ENCODE results near the gene SGPP2.
"Not testable (repeated sequence)": the region's sequence is repeated elsewhere in the genome, so short reads cannot be mapped to it uniquely, and the experiment has no call there.

SGPP2 gene, protein sequence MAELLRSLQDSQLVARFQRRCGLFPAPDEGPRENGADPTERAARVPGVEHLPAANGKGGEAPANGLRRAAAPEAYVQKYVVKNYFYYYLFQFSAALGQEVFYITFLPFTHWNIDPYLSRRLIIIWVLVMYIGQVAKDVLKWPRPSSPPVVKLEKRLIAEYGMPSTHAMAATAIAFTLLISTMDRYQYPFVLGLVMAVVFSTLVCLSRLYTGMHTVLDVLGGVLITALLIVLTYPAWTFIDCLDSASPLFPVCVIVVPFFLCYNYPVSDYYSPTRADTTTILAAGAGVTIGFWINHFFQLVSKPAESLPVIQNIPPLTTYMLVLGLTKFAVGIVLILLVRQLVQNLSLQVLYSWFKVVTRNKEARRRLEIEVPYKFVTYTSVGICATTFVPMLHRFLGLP

DNA sequence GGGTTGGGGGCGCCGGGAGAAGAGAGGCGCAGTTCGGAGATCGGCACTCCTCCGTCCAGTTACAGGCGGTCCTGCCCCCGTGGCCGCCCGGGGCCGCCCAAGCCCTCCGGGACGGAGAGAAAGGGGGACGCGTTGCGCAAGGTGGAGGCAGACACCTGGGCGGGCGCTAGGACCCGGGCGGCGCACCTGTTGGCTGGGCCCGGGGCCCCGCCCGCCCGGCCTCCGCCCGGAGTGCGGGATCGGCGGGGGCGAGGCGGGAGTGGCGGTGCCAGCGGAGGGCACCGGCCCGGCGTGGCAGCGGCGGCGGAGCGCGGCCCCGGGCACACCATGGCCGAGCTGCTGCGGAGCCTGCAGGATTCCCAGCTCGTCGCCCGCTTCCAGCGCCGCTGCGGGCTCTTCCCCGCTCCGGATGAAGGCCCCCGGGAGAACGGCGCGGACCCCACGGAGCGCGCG is at the start of gene SGPP2:
Gene SGPP2, plus strand, starts transcription at position 268 of the 453 bp plus-strand sequence. Its CDS starts 60 bp downstream, at position 328.
- peak within 1 kb of the TSS; percentile 19 for H3K27ac ChIP-seq
- DNase-seq (ENCODE audit: low read depth, low spot score) = no peak

DNA sequence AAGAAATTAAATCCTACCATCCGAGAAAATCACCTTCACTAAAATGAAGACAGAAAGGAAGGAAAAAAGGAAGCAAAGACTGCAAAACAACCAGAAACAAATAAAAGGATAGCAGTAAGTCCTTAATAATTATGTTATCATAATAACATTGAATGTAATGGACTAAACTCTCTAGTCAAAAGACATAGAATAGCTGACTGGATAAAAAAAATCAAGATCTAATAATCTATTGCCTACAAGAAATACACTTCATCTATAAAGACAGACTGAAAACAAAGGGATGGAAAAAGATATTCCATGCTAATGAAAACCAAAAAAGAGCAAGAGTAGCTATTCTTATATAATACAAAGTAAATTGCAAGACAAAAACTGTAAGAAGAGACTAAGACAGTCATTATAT is 48.5 kb upstream of the SGPP2 start:
- DNase-seq (ENCODE audit: low read depth, low spot score) = no peak
- no peak overlapping the region for H3K27ac ChIP-seq

DNA sequence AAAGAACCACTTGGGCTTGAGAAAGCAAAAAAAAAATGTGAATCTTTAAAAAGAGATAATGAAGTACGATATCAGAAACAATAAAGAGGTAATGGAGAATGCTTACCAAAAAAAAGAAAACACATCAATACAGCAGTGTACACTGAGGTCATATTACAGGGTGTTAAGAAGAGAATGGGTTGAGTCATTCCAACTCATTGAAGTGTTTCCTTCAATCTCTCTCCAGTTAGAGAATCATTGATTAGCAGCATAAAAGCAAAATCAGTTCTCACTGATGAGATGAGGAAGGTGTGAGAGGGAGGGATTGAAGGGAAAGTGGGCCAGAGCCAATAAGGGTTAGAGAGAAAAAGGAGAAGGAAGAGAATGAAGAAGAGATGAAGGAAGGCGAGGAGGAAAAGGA is 43.9 kb upstream of the SGPP2 start:
- no peak overlapping the region for H3K27ac ChIP-seq
- DNase-seq (ENCODE audit: low read depth, low spot score) = no peak

DNA sequence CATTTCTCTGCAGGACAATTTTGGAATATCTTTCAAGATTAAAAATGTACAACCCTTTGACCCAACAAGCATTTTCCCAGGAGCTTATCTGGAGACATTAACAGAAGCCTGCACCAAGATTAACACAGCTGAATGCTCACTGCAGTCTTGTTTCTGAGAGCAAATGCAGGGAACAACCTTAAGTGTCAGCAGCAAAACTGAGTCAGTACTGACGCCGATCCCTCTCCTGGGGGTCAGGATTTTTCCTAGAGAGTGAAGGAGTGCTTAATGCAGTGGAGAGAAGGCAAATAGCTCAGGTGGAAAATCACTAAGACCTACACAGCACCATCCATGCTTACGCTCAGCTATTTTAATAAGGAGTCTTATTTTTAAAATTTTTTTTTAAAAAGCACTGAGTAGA is 42.8 kb upstream of the SGPP2 start:
- no peak for DNase-seq (ENCODE audit: low read depth, low spot score)
- H3K27ac ChIP-seq = no peak overlapping the region

DNA sequence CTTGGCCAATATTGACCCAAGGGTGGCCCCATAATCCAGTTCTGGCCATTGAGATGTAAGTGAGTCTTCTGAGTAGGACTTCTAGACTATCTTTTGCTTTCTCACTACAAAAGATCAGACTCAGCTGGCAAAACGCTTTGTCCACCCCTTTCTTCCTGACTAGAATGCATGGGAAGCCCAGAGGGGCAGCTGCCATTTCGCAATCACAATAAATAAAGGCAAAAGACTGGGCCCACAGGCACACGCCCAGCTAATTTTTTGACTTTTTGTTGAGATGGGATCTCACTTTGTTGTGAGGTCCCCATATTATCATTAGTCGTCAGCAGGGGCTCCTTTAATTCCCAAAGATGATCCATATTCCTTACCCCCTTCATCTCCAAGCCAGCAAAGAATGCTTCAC is 41.1 kb upstream of the SGPP2 start:
- DNase-seq (ENCODE audit: low read depth, low spot score) = no peak
- H3K27ac ChIP-seq = no peak overlapping the region

DNA sequence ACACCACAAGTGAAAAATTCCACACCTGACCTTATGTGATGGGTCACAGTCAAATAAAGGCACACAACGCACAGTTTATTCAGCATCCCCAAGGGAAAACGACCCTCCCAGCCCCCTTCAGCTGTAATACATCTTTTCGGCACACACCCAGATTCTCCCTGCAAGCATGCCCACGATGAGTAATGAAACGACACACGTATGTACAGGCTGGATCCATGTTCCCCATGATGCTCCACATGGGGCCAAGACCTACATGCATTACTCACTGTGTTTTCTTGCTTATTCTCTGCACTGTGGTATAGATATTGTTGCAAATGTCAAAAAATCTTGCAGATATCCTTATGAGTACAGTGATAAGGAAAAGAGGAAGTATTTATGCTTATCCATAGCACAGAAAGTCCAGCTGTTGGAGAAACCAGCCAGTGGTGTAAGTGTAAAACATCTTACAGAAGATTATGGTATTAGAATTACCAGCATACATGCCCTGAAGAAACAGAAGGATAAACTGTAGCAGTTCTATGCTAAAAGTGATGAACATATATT is 32.5 kb upstream of the SGPP2 start:
- no peak overlapping the region for H3K27ac ChIP-seq
- no peak for DNase-seq (ENCODE audit: low read depth, low spot score)

DNA sequence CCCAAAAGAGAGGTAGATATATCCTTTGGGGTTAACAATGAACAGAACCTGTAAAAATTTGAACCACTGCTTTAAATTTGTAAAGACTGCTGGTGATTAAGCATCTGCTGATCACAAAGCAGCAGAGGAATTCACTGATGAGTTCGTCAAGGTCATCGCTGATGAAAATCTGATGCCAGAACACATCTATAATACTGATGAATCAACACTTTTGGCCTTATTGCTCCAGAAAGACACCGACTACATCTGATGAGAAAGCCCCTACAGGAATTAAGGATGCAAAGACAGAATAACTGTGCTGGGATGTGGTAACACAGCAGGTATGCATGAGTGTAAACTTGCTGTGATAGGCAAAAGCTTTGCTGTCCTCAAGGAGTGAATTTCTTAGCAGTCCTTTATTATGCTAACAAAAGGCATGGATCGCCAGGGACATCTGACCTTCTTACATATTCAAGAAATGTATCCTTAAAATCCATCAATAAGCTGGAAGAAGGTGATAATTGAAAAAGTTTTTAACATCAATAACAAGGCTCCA is 30.5 kb upstream of the SGPP2 start:
- H3K27ac ChIP-seq = no peak overlapping the region
- DNase-seq (ENCODE audit: low read depth, low spot score) = no peak

DNA sequence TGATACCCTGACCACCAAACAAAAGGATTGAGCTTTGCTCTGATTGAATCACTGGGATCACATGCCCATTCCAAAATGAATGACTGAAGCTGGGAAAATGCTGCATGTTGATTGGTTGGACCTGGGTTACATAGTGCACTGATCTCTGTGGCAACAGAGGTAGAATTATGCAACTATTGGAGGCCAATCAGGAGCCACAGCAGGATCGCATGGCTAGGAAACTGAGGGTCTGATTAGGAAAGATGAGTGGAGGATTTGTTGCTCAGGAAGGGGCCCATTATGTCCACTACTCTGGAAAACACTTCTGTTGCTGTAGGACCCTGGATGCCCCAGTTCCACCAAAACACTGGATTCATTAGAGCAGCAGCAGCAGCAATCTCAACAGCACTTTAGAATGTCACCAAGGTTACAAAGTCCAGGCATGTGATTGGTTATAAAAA is 25.9 kb upstream of the SGPP2 start:
- H3K27ac ChIP-seq = no peak overlapping the region
- DNase-seq (ENCODE audit: low read depth, low spot score) = no peak

DNA sequence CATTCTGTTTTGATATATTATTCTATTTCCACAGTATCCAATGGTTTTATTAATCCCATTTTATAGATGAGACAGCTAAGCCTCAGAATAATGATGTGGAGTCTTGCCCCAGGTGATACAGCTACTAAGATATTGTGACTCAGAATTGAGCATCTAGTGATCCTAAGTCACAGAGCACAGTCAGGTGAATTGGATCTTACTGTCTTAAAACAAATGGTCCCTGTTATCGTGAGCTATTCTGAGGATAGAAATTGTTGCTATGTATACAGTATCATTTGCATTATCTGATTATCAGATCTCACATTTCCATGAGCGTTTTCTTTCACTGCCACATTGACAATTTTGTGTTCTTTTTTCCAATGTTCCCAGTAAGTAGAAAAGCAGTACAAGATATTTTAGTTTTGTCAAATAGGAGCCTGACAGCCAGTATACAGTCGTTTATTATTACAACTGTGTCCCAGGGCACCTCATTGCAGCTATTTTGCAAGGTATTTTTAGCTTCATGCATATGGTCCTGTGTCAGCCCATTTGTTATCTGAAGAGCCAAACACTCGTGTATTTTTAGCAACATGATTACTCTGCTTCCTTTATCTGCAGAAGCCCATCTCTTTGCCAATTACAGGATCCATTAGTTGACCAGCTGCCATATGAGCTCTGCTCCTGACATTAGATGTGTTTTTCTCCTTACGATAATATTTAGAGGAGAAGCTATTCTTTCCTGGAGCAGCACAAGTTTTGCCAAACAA is 25.1 kb upstream of the SGPP2 start:
- DNase-seq (ENCODE audit: low read depth, low spot score) = no peak
- no peak overlapping the region for H3K27ac ChIP-seq

DNA sequence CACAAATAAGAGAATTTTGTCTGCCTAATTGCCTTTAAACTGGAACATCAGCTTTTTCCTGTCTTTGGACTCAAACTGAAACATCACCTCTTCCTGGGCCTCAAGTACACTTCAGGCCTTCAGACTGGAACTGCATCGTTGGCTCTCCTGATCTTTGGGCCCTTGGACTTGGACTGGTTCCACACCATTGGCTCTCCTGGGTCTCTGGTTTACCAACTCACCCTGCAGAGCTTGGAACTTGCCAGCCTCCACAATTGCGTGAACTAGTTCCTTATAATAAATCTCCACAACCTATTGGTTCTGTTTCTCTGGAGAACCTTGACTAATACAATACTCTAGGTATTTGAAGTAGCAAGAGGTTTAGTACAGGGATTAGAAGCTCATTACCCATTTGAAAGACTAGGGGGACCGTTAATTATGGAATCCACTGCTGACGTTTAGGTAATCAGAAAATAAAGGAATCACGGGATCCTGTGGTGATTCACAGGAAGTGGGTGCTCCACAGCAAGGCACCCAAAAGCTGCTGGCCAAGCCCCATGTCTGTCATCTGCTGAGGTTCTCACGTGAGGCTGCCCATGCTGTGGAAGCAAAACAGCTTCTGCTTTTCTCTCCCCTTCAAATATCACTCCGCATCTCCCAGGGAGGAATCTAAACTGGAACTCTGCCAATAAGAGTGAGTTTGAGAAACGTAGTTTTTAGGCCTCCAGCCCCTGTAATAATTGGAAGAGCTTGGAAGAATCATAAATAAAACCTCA is 20.0 kb upstream of the SGPP2 start:
- no peak overlapping the region for H3K27ac ChIP-seq
- no peak for DNase-seq (ENCODE audit: low read depth, low spot score)

DNA sequence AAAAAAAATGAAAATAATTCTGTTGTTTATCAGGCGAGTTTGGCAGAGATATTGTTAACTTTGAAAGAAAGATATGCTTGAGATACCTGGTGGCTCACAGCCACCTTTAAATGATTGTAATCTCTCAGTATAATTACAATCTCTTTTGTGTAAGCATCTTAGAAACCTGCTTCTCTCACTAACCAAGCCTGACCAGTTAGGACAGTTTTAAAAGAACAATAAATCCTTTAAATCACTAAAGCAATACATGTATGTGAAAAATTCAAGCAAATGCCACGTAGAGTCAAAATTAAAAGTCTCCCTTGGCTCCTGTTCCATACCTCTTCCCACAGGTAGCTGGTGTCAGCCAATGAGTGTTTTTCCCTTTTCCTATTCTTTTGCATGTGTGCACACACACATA is 15.7 kb upstream of the SGPP2 start:
- DNase-seq (ENCODE audit: low read depth, low spot score) = no peak

DNA sequence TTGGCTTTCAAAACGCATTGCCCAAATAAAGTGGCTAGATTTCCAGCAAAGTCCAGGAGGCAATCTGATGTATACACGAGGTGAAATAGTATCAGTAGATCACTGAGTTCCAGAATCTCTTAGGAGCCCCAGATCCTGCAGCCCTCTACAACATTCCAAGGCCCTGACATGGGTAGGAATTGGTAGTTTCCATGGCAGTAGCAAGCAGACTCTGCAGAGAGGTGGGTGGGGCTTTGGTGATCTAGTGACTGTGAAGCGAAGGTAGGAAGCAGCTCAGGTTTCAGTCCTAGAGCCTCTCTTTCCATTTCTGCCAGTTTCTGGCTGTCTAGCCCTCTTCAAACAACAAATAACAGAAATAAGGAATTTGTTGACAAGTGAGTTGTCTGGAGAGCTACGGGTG is 13.8 kb upstream of the SGPP2 start:
- H3K27ac ChIP-seq = no peak overlapping the region
- no peak for DNase-seq (ENCODE audit: low read depth, low spot score)

More for the DNA sequence above, 15.7 kb upstream of the SGPP2 start:
- no peak overlapping the region for H3K27ac ChIP-seq

DNA sequence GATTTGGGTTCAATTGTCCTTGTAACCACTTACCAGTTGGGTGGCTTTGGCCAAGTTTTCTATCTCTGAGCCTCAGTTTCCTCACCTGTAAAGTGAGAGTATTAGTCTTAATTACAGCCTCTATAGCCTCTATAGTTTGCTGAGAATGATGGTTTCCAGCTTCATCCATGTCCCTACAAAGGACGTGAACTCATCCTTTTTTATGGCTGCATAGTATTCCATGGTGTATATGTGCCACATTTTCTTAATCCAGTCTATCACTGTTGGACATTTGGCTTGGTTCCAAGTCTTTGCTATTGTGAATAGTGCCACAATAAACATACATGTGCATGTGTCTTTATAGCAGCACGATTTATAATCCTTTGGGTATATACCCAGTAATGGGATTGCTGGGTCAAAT is 12.0 kb upstream of the SGPP2 start:
- DNase-seq (ENCODE audit: low read depth, low spot score); H3K27ac ChIP-seq: not testable (repeated sequence)

DNA sequence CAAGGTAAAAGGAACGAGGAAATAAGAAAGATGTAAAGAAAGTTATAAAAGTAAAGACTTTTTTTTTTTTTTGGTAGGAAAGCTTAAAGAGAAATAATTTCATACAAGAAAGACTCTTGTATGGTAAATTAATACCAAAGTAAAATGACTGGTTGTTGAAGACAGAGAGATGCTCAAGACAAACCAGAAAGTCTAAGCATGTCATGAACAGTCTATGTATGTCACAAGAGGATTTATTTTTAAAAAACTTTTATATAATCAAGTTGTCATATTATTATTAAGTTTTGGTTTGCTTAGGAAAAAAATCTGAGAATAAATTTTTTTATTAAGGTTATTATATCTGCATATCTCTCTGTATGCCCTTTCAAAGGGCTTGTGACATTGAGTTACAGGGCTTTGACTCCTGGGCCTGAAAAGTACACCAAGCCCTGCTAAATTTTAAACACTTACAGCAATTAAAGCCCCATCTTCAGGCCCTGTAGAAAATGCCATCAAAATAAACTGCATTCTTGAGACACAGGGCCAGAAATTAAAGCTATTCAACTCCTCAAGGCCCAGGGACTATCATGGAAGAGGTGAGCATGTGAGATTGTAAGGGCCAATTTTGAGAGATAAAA is 10.9 kb upstream of the SGPP2 start:
- no peak for DNase-seq (ENCODE audit: low read depth, low spot score)
- no peak overlapping the region for H3K27ac ChIP-seq

DNA sequence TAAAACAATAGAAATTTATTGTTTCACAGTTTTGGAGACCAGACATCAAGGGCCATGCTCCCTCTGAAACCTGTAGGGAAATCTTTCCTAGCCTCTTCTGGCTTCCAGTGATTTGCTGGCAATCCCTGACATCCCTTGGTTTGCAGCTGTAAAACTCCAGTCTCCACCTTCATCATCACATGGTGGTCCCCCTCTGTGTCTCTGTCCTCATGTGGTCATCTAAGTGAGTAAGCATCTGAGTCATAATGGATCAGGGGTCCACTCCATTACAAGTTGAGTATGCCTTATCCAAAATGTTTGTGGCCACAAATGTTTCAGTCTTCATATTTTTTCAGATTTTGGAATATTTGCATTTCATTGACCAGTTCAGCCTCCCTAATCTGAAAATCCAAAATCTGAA is 5.6 kb upstream of the SGPP2 start:
- H3K27ac ChIP-seq = no peak overlapping the region
- DNase-seq (ENCODE audit: low read depth, low spot score) = no peak

DNA sequence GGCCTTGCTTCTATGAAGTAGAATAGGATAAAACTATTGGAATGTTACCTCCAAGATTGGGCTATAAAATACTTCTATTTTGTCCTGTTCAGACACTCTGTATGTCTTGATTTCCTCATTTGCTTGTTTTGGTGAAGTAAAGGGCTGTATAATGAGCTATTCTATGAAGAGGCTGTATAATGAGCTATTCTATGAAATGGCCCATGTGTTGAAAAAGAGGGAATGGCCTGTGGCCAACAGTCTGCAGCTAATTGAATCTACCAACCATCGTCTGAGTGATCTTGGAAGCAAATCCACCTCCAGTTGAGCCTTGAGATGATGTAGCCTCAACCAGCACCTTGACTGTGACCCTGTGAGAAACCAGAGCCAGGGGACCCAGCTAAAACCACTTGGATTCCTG is 3.8 kb upstream of the SGPP2 start:
- DNase-seq (ENCODE audit: low read depth, low spot score) = no peak
- no peak overlapping the region for H3K27ac ChIP-seq

DNA sequence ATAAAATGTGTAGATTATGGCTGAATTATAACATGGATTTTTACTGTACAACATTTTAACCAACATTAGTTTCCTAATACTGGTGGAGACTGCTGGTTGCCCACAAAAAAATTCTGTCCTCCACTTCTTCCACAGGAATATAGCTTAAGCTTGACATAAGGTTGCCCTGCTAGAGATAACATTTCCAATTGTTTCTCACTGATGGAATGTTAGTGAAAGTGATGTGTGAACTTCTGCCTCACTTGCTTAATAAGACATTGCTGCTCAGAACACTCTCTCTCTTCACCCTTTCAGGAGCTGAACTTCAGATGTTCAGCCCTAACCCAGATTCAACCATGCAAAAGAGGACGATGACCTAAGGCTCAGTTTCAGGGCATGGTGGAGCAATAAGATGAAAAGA is 2.7 kb upstream of the SGPP2 start:
- H3K27ac ChIP-seq = no peak overlapping the region
- DNase-seq (ENCODE audit: low read depth, low spot score) = no peak

DNA sequence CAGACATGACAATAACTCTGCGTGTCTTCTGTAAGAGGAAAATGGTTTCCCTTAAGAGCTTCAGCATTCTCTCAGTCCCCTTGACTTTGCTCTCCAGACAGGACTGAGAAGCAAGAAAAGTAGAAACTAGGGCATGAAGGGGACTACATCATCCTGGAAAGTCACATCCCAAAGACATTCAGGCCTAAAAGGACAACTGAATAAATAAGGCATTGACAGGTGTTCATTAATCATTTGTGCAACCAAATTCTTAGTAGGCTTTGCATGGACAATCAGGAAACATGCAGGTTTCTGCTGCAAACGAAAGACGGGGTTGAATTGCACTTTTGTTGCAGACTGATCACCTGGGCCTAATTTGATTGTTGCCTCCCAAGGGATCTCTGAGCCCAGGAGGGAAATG is 1.2 kb upstream of the SGPP2 start:
- H3K27ac ChIP-seq = no peak overlapping the region
- no peak for DNase-seq (ENCODE audit: low read depth, low spot score)

DNA sequence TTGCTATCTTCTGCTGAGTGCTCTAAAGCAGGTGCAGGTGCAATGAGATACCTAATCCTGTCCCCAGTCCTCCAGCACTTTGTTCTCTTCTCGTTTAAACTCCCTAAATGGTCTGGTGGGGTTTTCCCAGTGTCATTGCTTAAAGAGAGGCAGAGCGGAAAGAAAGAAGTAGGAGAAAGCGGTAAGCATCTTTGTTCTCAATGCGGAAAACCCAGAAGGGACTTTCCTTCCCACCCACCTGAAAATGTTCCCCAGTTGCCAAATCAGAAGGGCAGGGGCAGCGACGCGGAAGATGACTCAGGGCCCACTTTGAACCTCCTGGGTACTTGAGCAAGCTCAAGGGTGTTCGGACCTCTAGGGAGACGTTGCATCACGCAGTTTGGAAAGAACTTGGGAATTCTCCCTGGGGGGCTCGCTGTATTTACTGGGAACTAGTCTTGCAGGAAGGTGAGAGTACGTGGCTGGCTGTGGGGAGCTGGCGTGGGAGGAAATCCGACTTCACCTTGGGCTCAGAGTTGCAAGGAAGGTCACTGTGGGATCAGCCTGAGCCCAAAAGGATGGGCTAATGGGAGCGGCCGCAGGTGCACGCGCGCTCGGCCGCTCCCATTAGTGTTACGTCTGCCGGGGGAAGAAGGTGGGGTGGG is 589 bp upstream of the SGPP2 start:
- DNase-seq (ENCODE audit: low read depth, low spot score) = no peak
- peak overlapping the region; percentile 19 for H3K27ac ChIP-seq

Data from epithelial cell of prostate (primary cell).